Caco-2 (cell line): ENCODE measurements around the gene AKAP12. TPM values are rescaled to one million over a fixed set of nuclear protein-coding genes. Genes with fewer than 3 reads are reported as not detected.

Experiments used
- BruUV-seq: library from RNA; stranded (reverse); fragments of 400-500 nt; replicated peaks from 2 replicates; lab custom pipeline; 2021; lab: Mats Ljungman, UMichigan
- CTCF ChIA-PET: fragments of 300-600 bp; sonication (Branson Sonifier 250); formaldehyde crosslinking; loops from one replicate; lab custom pipeline; 2022; ENCODE audit warnings: antibody characterized with exemption; lab: Charles Lee
- POLR2A ChIA-PET: fragments of 300-600 bp; sonication (Branson Sonifier 250); formaldehyde crosslinking; loops from one replicate; lab custom pipeline; 2022; ENCODE audit warnings: antibody characterized with exemption; lab: Charles Lee
- DNase-seq, 2 experiments: peaks; one replicate each; pipeline versions ENCODE4 v3.0.0 to v3.0.0-alpha.2; 2020 to 2022
- H3K27me3 ChIP-seq: replicated peaks from 2 replicates; pipeline ENCODE4 v1.6.0; 2011; ENCODE audit warnings: low read length; ENCODE audit not compliant: control insufficient read depth, insufficient read depth
- H3K36me3 ChIP-seq: 2 replicates; pipeline ENCODE4 v1.5.1; 2011; ENCODE audit warnings: low read length; ENCODE audit not compliant: control insufficient read depth, insufficient read depth
- H3K4me1 ChIP-seq: fragments of 250-450 bp; sonication (Bioruptor Pico); 2 replicates; pipeline ENCODE4 v1.5.1; 2020; ENCODE audit warnings: mild to moderate bottlenecking
- H3K4me3 ChIP-seq: 2 replicates; pipeline ENCODE4 v1.5.1; 2011; ENCODE audit warnings: low read depth, mild to moderate bottlenecking, control low read depth, low read length
- H3K9me3 ChIP-seq: fragments of 250-450 bp; sonication (Bioruptor Pico); 2 replicates; pipeline ENCODE4 v1.5.1; 2020; ENCODE audit warnings: mild to moderate bottlenecking, moderate library complexity
- H3K27ac Mint-ChIP-seq: one replicate; pipeline ENCODE4 v1.8.0; 2022; ENCODE audit warnings: mixed read lengths; ENCODE audit not compliant: unreplicated experiment
- H3K27me3 Mint-ChIP-seq: one replicate; pipeline ENCODE4 v1.8.0; 2022; ENCODE audit warnings: mixed read lengths; ENCODE audit not compliant: insufficient read depth, unreplicated experiment
- H3K36me3 Mint-ChIP-seq: one replicate; pipeline ENCODE4 v1.8.0; 2022; ENCODE audit warnings: mild to moderate bottlenecking, mixed read lengths; ENCODE audit not compliant: insufficient read depth, unreplicated experiment
- H3K4me1 Mint-ChIP-seq: one replicate; pipeline ENCODE4 v1.8.0; 2022; ENCODE audit warnings: low read depth, mixed read lengths; ENCODE audit not compliant: unreplicated experiment
- H3K4me3 Mint-ChIP-seq: one replicate; pipeline ENCODE4 v1.8.0; 2022; ENCODE audit warnings: mild to moderate bottlenecking, moderate library complexity, mixed read lengths; ENCODE audit not compliant: unreplicated experiment
- H3K9me3 Mint-ChIP-seq: one replicate; pipeline ENCODE4 v1.8.0; 2022; ENCODE audit warnings: mixed read lengths; ENCODE audit not compliant: unreplicated experiment
- CTCF ChIP-seq, 2 experiments: fragments of 200-600 bp in 1 of 2; IDR thresholded peaks; 1 replicate in 1 of 2; 2 replicates in 1 of 2; pipeline versions ENCODE4 v1.5.1 to v1.8.0; 2011 to 2022; ENCODE audit warnings: antibody characterized with exemption in 1 of 2, control low read depth in 1 of 2, inconsistent platforms in 1 of 2, low read depth in 1 of 2, low read length in 1 of 2, mild to moderate bottlenecking in 1 of 2, moderate library complexity in 1 of 2; ENCODE audit not compliant: insufficient read depth in 1 of 2, severe bottlenecking in 1 of 2, unreplicated experiment in 1 of 2
- intact Hi-C: fragments of 100-400 bp; cut with micrococcal nuclease; formaldehyde crosslinking; loops from one replicate; pipeline ENCODE4 v1.10.0; 2022; ENCODE audit not compliant: unreplicated experiment
- total RNA-seq: library from RNA; stranded (reverse); gene quantifications from 2 replicates; pipeline ENCODE4 v1.2.3, GENCODE V29; 2022

AKAP12 gene
- total RNA-seq, 1 experiment from 2014 or later = 0.93 TPM

DNA sequence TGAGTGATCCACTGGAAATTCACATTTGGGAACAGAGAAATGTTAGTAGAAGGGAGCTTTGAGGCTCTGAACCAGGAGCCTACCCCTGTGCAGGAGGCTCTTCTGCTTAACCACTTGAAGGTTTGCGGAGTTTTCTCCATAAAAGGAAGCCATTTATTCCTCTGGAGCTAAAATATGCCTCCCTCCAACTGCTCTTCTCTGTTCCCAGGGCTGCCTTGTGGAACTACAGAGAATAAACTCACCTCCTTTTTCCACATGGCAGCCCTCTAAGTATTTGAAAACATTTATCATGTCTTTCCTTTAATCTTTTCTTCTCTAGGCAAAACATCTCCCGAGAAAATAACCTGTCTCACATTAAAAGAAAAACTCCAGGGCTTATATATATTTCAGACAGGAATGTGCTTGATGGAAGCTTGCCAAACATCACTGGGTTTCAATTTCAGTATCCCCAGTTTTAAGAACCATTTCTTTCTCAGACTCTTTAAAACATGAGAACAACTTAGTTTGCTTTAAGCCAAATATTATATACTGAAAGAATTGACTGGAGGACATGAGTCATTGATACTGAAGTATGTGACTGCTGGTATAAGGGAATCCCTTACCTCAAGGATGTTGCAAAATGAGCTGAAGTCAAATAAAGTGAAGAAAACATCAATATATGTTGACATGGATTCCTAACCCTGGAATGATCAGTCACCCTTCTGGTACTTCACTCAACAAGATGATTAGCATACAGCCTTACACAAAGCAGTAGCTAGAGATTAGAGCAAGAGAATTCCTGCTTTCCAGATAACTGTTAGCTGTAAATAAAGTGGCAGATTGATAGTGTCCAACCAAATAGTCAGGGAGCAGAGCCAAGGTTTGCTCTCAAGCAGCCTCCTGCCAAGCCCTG is 77.6 kb downstream of the AKAP12 start:
- Histone ChIP-seq H3K36me3 (no peaks in the 10 kb centered on the region), H3K27me3 (0 out of 2 replicates have a peak, but pooled peaks cover 2% of the 10 kb centered on the region), H3K9me3 (no peaks in the 10 kb centered on the region), H3K4me3 (no peak overlapping the region), H3K4me1 (0 out of 2 replicates have a peak, but pooled peaks cover 6% of the 10 kb centered on the region)
- no peak for TF ChIP-seq CTCF (IDR thresholded peaks at IDR 0.05; ENCODE audit: insufficient read depth in 1 of 2, low read depth in 1 of 2, low read length in 1 of 2, severe bottlenecking in 1 of 2, unreplicated experiment in 1 of 2)
- Mint-ChIP-seq H3K9me3 (peaks cover 16% of the 10 kb centered on the region), H3K27ac (no peak overlapping the region), H3K4me3 (no peak overlapping the region), H3K36me3 (peaks cover 6% of the 10 kb centered on the region), H3K4me1 (no peaks in the 10 kb centered on the region), H3K27me3 (peaks cover 7% of the 10 kb centered on the region)
- BruUV-seq = no TSS peak
- DNase-seq = no peak
- intact Hi-C loops = no loop called here
- ChIA-PET CTCF (no interaction called here), POLR2A (no interaction called here)

GRCh38 chr6:151317995-151318365 is 78.2 kb downstream of the AKAP12 start:
- Histone ChIP-seq H3K36me3 (no peaks in the 10 kb centered on the region), H3K4me1 (0 out of 2 replicates have a peak, but pooled peaks cover 5% of the 10 kb centered on the region), H3K27me3 (0 out of 2 replicates have a peak, but pooled peaks cover 2% of the 10 kb centered on the region), H3K9me3 (no peaks in the 10 kb centered on the region), H3K4me3 (no peak overlapping the region)
- Mint-ChIP-seq H3K27ac (no peak overlapping the region), H3K36me3 (peaks cover 11% of the 10 kb centered on the region), H3K4me1 (no peaks in the 10 kb centered on the region), H3K4me3 (no peak overlapping the region), H3K9me3 (peaks cover 16% of the 10 kb centered on the region), H3K27me3 (peaks cover 11% of the 10 kb centered on the region)
- BruUV-seq = no TSS peak
- DNase-seq = no peak
- TF ChIP-seq CTCF (IDR thresholded peaks at IDR 0.05; ENCODE audit: insufficient read depth in 1 of 2, low read depth in 1 of 2, low read length in 1 of 2, severe bottlenecking in 1 of 2, unreplicated experiment in 1 of 2) = no peak
- intact Hi-C loops = no loop called here
- ChIA-PET POLR2A (no interaction called here), CTCF (no interaction called here)

DNA sequence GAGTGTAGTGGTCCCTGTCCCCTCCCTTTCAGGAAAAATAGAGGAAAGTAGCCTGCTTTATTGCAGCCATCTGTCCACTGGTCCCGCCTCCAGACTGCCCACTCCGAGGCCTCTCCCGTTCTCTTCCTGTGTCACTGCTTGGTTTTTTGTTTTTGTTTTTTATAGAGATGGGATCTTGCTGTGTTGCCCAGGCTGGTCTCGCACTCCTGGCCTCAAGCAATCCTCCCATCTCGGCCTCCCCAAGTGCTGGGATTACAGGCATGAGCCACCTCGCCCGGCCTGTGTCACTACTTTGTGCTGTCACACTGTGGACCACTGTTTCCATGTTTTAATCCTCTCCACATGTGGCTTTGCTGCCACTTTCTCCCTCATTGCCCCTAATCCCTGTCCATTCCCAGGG is 80.4 kb downstream of the AKAP12 start:
- Histone ChIP-seq H3K36me3 (no peaks in the 10 kb centered on the region), H3K4me1 (peaks cover 3% of the 10 kb centered on the region; the same call in 1 of the 2 replicates), H3K27me3 (0 out of 2 replicates have a peak, but pooled peaks cover 4% of the 10 kb centered on the region), H3K9me3 (no peaks in the 10 kb centered on the region), H3K4me3 (no peak overlapping the region)
- Mint-ChIP-seq H3K4me1 (no peaks in the 10 kb centered on the region), H3K4me3 (no peak overlapping the region), H3K9me3 (peaks cover 16% of the 10 kb centered on the region), H3K27me3 (peaks cover 11% of the 10 kb centered on the region), H3K36me3 (peaks cover 11% of the 10 kb centered on the region), H3K27ac (no peak overlapping the region)
- no TSS peak for BruUV-seq
- DNase-seq = no peak
- intact Hi-C loops = loop anchor here (5.0 kb wide), 1 partner anchor 68 kb away; no protein-coding TSS in a partner anchor
- CTCF ChIA-PET = no interaction called here
- no peak for TF ChIP-seq CTCF (IDR thresholded peaks at IDR 0.05; ENCODE audit: insufficient read depth in 1 of 2, low read depth in 1 of 2, low read length in 1 of 2, severe bottlenecking in 1 of 2, unreplicated experiment in 1 of 2)
- POLR2A ChIA-PET = no interaction called here
